Activated CD4-positive, alpha-beta memory T cell treated with anti-CD3 and anti-CD28 coated beads, Interleukin-2, amount 10 ng/mL, durations not matched to agents 7 days and 5 days (primary cell): ENCODE data around the gene SPN. TPM values are rescaled to one million over a fixed set of nuclear protein-coding genes. Genes with fewer than 3 reads are reported as not detected.
"Not testable (repeated sequence)": the region's sequence is repeated elsewhere in the genome, so short reads cannot be mapped to it uniquely, and the experiment has no call there.

Source experiments
- CTCF ChIA-PET: fragments of 350-600 bp; sonication (Branson Sonifier 250); formaldehyde crosslinking; loops from one replicate; lab custom pipeline; 2021; ENCODE audit warnings: antibody characterized with exemption, inconsistent platforms; lab: Charles Lee
- POLR2A ChIA-PET: fragments of 350-600 bp; sonication (Branson Sonifier 250); formaldehyde crosslinking; loops from one replicate; lab custom pipeline; 2021; ENCODE audit warnings: antibody characterized with exemption; lab: Charles Lee
- DNase-seq: peaks from one replicate; pipeline ENCODE4 v3.0.0-alpha.2; 2020
- H3K27ac Mint-ChIP-seq: one replicate; pipeline ENCODE4 v1.8.0; 2021; ENCODE audit warnings: mild to moderate bottlenecking, mixed read lengths
- H3K27me3 Mint-ChIP-seq: one replicate; pipeline ENCODE4 v1.8.0; 2021; ENCODE audit warnings: mixed read lengths
- H3K36me3 Mint-ChIP-seq: one replicate; pipeline ENCODE4 v1.8.0; 2021; ENCODE audit warnings: low read depth, mixed read lengths
- H3K4me1 Mint-ChIP-seq: one replicate; pipeline ENCODE4 v1.8.0; 2021; ENCODE audit warnings: mixed read lengths
- H3K4me3 Mint-ChIP-seq: one replicate; pipeline ENCODE4 v1.8.0; 2021; ENCODE audit warnings: mild to moderate bottlenecking, mixed read lengths
- H3K9me3 Mint-ChIP-seq: one replicate; pipeline ENCODE4 v1.8.0; 2021; ENCODE audit warnings: mixed read lengths
- total RNA-seq, 2 experiments: library from RNA; stranded (reverse); gene quantifications; one replicate each; pipeline ENCODE4 v1.2.3, GENCODE V29; 2021

The SPN gene
- total RNA-seq, 2 experiments from 2014 or later, result 341 to 359 TPM

- CTCF ChIA-PET, DNase-seq, H3K36me3 Mint-ChIP-seq, H3K4me1 Mint-ChIP-seq, H3K4me3 Mint-ChIP-seq, H3K9me3 Mint-ChIP-seq, H3K27ac Mint-ChIP-seq, POLR2A ChIA-PET, H3K27me3 Mint-ChIP-seq: not testable (repeated sequence)
These were observed 27.1 kb upstream of the SPN start for GRCh38 chr16:29635902-29636301.

- H3K27ac Mint-ChIP-seq, H3K4me3 Mint-ChIP-seq, H3K27me3 Mint-ChIP-seq, H3K9me3 Mint-ChIP-seq, H3K36me3 Mint-ChIP-seq, POLR2A ChIA-PET, CTCF ChIA-PET, DNase-seq: not testable (repeated sequence)
- H3K4me1 Mint-ChIP-seq, result peaks cover 13% of the 10 kb centered on the region
These were observed 26.7 kb upstream of the SPN start for GRCh38 chr16:29636368-29636767.

- H3K36me3 Mint-ChIP-seq, H3K27ac Mint-ChIP-seq, H3K9me3 Mint-ChIP-seq, H3K27me3 Mint-ChIP-seq, H3K4me3 Mint-ChIP-seq, DNase-seq, POLR2A ChIA-PET: not testable (repeated sequence)
- CTCF ChIA-PET, result interaction anchor here (0.6 kb wide), 1 partner anchor 544 kb away, joined by 3 read pairs; no protein-coding TSS in a partner anchor
- peaks cover 27% of the 10 kb centered on the region for H3K4me1 Mint-ChIP-seq
These were observed 24.3 kb upstream of the SPN start for GRCh38 chr16:29638751-29639150.

GRCh38 chr16:29641561-29641960, 21.5 kb upstream of the SPN start:
- no peak for DNase-seq
- peaks cover 45% of the 10 kb centered on the region for H3K4me1 Mint-ChIP-seq
- POLR2A ChIA-PET, result interaction anchor here (0.8 to 5.3 kb wide), 6 partner anchors 23 to 149 kb away, joined by 3 to 37 read pairs (median 4); partner anchors contain the start of genes KIF22 and SPN
- H3K9me3 Mint-ChIP-seq, result peaks cover 2% of the 10 kb centered on the region
- H3K36me3 Mint-ChIP-seq, result no peaks in the 10 kb centered on the region
- CTCF ChIA-PET, result interaction anchor here (0.7 to 3.1 kb wide), 12 partner anchors 13 to 332 kb away, joined by 3 to 11 read pairs (median 3); partner anchors contain the start of genes PAGR1, SPN and TAOK2
- H3K27me3 Mint-ChIP-seq, result no peaks in the 10 kb centered on the region
- peak overlapping the region; percentile 39 for H3K4me3 Mint-ChIP-seq
- peak overlapping the region; percentile 81 for H3K27ac Mint-ChIP-seq

- POLR2A ChIA-PET, result interaction anchor here (5.3 kb wide), 1 partner anchor 21 kb away, joined by 37 read pairs; the partner anchor contains the start of gene SPN
- H3K36me3 Mint-ChIP-seq, result no peaks in the 10 kb centered on the region
- CTCF ChIA-PET, result no interaction called here
- no peak for DNase-seq
- no peak overlapping the region for H3K27ac Mint-ChIP-seq
- no peaks in the 10 kb centered on the region for H3K27me3 Mint-ChIP-seq
- peaks cover 2% of the 10 kb centered on the region for H3K9me3 Mint-ChIP-seq
- no peak overlapping the region for H3K4me3 Mint-ChIP-seq
- peaks cover 45% of the 10 kb centered on the region for H3K4me1 Mint-ChIP-seq
These were observed 19.5 kb upstream of the SPN start for GRCh38 chr16:29643596-29643995.

GRCh38 chr16:29644338-29644857, 18.6 kb upstream of the SPN start:
- ChIA-PET POLR2A (interaction anchor here (5.3 kb wide), 1 partner anchor 20 kb away, joined by 37 read pairs; the partner anchor contains the start of gene SPN), CTCF (no interaction called here)
- no peak overlapping the region for H3K4me3 Mint-ChIP-seq
- no peak overlapping the region for H3K27ac Mint-ChIP-seq
- H3K9me3 Mint-ChIP-seq, result peaks cover 2% of the 10 kb centered on the region
- no peak for DNase-seq
- no peaks in the 10 kb centered on the region for H3K27me3 Mint-ChIP-seq
- H3K36me3 Mint-ChIP-seq, result no peaks in the 10 kb centered on the region
- H3K4me1 Mint-ChIP-seq, result peaks cover 45% of the 10 kb centered on the region

- CTCF ChIA-PET, result interaction anchor here (0.6 kb wide), 1 partner anchor 18 kb away, joined by 3 read pairs; the partner anchor contains the start of gene SPN
- peaks cover 2% of the 10 kb centered on the region for H3K9me3 Mint-ChIP-seq
- DNase-seq, result no peak
- H3K36me3 Mint-ChIP-seq, result no peaks in the 10 kb centered on the region
- no peak overlapping the region for H3K4me3 Mint-ChIP-seq
- POLR2A ChIA-PET, result no interaction called here
- peaks cover 51% of the 10 kb centered on the region for H3K4me1 Mint-ChIP-seq
- H3K27me3 Mint-ChIP-seq, result no peaks in the 10 kb centered on the region
- H3K27ac Mint-ChIP-seq, result no peak overlapping the region
These were observed 17.9 kb upstream of the SPN start for GRCh38 chr16:29644973-29645693.

GRCh38 chr16:29645694-29646187, 17.3 kb upstream of the SPN start:
- ChIA-PET POLR2A (no interaction called here), CTCF (interaction anchor here (0.6 kb wide), 1 partner anchor 18 kb away, joined by 3 read pairs; the partner anchor contains the start of gene SPN)
- DNase-seq, result no peak
- Mint-ChIP-seq H3K4me3 (no peak overlapping the region), H3K9me3 (peaks cover 2% of the 10 kb centered on the region), H3K4me1 (peaks cover 50% of the 10 kb centered on the region), H3K27me3 (no peaks in the 10 kb centered on the region), H3K36me3 (no peaks in the 10 kb centered on the region), H3K27ac (no peak overlapping the region)

- Mint-ChIP-seq H3K4me1 (peaks cover 39% of the 10 kb centered on the region), H3K36me3 (no peaks in the 10 kb centered on the region), H3K9me3 (peaks cover 2% of the 10 kb centered on the region), H3K27me3 (no peaks in the 10 kb centered on the region), H3K4me3 (no peak overlapping the region), H3K27ac (no peak overlapping the region)
- no peak for DNase-seq
- ChIA-PET POLR2A (interaction anchor here (1.0 kb wide), 1 partner anchor 15 kb away, joined by 4 read pairs; no protein-coding TSS in a partner anchor), CTCF (no interaction called here)
These were observed 16.1 kb upstream of the SPN start for GRCh38 chr16:29646947-29647346.

GRCh38 chr16:29649588-29650494, 13.2 kb upstream of the SPN start:
- Mint-ChIP-seq H3K9me3 (peaks cover 2% of the 10 kb centered on the region), H3K27me3 (no peaks in the 10 kb centered on the region), H3K36me3 (no peaks in the 10 kb centered on the region), H3K27ac (no peak overlapping the region), H3K4me3 (no peak overlapping the region), H3K4me1 (peaks cover 25% of the 10 kb centered on the region)
- CTCF ChIA-PET, result no interaction called here
- POLR2A ChIA-PET, result interaction anchor here (0.7 to 1.5 kb wide), 2 partner anchors 10 to 12 kb away, joined by 4 read pairs; no protein-coding TSS in a partner anchor
- no peak for DNase-seq

- H3K27ac Mint-ChIP-seq, result no peak overlapping the region
- H3K9me3 Mint-ChIP-seq, result peaks cover 1% of the 10 kb centered on the region
- ChIA-PET CTCF (no interaction called here), POLR2A (interaction anchor here (1.5 kb wide), 1 partner anchor 10 kb away, joined by 4 read pairs; no protein-coding TSS in a partner anchor)
- no peak for DNase-seq
- H3K36me3 Mint-ChIP-seq, result no peaks in the 10 kb centered on the region
- peaks cover 17% of the 10 kb centered on the region for H3K4me1 Mint-ChIP-seq
- no peak overlapping the region for H3K4me3 Mint-ChIP-seq
- H3K27me3 Mint-ChIP-seq, result no peaks in the 10 kb centered on the region
These were observed 12.3 kb upstream of the SPN start for GRCh38 chr16:29650771-29651170.

- Mint-ChIP-seq H3K27ac (no peak overlapping the region), H3K4me3 (no peak overlapping the region), H3K36me3 (no peaks in the 10 kb centered on the region), H3K9me3 (no peaks in the 10 kb centered on the region), H3K27me3 (no peaks in the 10 kb centered on the region), H3K4me1 (peaks cover 14% of the 10 kb centered on the region)
- CTCF ChIA-PET, result interaction anchor here (0.6 kb wide), 1 partner anchor 281 kb away, joined by 3 read pairs; no protein-coding TSS in a partner anchor
- POLR2A ChIA-PET, result interaction anchor here (1.6 kb wide), 1 partner anchor 11 kb away, joined by 7 read pairs; the partner anchor contains the start of gene SPN
- no peak for DNase-seq
These were observed 11.2 kb upstream of the SPN start for GRCh38 chr16:29651774-29652349.
